Activated gamma-delta T cell (primary cell): Measurements from ENCODE around the gene MFSD8.
"Not testable (repeated sequence)": the region's sequence is repeated elsewhere in the genome, so short reads cannot be mapped to it uniquely, and the experiment has no call there.

Experiments used
- DNase-seq: peaks from one replicate; lab custom pipeline; 2025; lab: John Stamatoyannopoulos, UW
- total RNA-seq, 2 donors: gene quantifications; one replicate each; lab custom pipeline; 2026; lab: John Stamatoyannopoulos, UW

MFSD8 gene
- 75.7 to 81.9 reads per million in 2 donors for total RNA-seq

GRCh38 chr4:127965062-127965802, at the start of gene MFSD8, which contains the start of gene ABHD18:
Gene MFSD8 (minus strand): TSS chr4:127965173. CDS start chr4:127965133, 40 bp downstream.
Gene ABHD18 (plus strand): TSS chr4:127965406. CDS start chr4:127982956, 17,550 bp downstream.
- DNase-seq = peak; percentile 94

GRCh38 chr4:128009428-128009827, 44.5 kb upstream of the MFSD8 start:
- DNase-seq = no peak

- no peak for DNase-seq
Observed at GRCh38 chr4:128006592-128006991, 41.6 kb upstream of the MFSD8 start.

DNA sequence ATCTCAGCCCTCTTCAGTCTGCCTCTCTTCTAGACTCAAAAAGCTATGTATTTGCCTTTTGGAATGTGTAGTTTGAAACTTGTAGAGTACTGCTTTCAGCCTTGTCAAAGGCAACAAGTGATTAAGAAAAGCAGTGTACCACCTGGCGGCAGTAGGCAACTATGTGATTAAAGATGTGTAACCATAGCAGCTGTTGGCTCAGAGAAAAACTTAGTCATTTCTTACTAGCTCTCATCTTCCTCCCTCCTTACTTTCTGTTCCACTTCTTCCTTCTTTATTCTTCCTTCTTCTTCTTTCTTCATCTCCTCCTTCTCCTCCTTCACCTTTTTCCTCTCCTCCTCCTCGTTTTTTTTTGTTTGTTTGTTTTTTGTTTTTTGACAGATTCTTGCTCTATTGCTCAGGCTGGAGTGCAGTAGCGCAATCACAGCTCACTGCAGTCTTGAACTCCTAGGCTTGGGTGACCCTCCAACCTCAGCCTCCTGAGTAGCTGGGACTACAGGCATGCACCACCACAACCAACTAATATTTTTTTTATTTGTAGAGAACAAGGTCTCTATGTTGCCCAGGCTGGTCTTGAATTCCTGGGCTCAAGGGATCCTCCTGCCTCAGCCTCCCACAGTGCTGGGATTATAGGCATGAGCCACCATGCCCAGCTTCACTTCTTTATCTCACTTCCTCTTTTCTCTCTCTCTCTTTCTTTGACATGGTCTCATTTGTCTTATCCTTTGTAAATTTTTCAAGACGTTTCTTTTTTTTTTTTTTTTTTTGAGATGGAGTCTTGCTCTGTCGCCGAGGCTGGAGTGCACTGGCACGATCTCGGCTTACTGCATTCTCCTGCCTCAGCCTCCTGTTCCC, 32.8 kb upstream of the MFSD8 start:
- DNase-seq = no peak

DNA sequence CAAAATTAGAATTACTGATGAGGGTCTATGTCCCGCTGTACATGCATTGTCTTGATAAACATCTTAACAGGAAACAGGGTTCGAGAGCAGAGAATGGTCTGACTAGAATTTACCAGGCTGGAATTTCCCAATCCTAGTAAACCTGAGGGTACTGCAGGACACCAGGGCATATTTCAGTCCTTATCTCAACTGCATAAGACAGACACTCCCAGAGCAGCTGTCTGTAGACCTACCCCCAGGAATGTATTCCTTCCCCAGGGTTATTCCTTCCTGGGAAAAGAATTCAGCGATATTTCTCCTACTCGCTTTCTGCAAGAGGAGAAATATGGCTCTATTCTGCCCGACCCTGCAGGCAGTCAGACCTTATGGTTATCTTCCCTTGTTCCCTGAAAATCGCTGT, 31.5 kb upstream of the MFSD8 start:
- not testable (repeated sequence) for DNase-seq

DNA sequence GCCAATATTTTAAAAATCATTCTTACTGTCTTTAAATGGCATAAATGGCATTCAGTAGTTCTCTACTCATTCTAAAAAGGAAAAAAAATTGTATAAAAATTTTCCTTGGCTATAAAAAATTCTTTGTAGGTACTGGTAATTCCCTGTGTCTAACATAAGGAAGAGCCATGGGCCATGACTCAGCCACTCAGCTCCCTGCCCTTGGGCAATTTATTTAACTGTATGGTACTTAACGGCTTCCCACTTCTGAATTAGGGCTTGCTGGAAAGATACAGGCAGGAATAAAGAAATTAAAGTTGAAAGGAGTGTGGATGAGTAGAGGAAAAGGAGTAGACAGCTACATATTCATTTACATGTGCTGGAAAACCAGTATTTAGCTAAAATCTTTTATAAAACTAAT, 30.8 kb upstream of the MFSD8 start:
- no peak for DNase-seq

- DNase-seq = no peak
Observed at GRCh38 chr4:127993151-127993550, 28.2 kb upstream of the MFSD8 start.

DNA sequence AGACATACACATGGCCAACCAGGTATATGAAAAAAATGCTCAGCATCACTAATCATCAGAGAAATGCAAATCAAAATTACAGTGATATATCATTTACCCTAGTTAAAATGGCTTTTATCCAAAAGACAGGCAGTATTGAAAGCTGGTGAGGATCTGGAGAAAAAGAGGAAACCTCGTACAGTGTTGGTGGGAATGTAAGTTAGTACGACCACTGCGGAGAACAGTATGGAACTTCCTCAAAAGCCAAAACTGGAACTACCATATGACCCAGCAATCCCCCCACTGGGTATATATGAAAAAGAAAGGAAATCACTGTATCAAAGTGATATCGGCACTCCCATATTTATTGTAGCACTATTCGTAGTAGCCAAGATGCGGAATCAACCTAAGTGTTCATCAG, 23.7 kb upstream of the MFSD8 start:
- DNase-seq = no peak

DNA sequence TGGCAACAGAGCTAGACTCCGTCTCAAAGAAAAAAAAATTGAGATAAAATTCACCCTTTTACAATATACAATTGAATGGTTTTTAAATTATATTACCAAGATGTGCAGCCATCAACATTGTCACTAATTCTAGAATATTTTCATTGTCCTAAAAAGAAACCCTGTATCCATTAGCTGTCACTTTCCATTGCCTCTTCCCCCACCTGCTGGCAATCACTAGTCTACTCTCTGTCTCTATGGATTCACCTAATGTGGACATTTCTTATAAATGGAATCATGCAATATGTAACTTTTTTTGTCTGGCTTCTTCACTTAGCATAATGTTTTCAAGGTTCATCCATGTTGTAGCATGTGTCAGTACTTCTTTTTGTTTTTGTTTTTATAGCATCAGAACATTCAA, 21.0 kb upstream of the MFSD8 start:
- no peak for DNase-seq

DNA sequence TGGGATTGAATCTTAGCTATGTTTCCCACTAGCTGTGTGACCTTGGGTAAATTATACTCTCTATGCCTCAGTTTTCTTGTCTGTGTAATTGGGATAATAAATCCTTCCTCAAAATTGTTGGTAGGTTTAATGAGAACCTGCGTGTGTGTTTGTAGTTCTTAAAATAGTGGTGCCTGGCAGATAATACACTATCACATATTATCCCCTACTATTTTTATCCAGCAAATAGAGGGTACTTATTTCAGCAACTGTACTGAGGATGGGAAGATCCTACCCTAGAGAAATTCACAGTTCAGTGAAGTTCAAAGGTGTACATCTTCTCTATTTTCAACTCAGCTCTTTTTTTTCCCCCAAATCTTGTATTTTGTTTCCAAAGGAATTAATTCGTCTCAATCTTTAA, 17.5 kb upstream of the MFSD8 start:
- DNase-seq = no peak

DNA sequence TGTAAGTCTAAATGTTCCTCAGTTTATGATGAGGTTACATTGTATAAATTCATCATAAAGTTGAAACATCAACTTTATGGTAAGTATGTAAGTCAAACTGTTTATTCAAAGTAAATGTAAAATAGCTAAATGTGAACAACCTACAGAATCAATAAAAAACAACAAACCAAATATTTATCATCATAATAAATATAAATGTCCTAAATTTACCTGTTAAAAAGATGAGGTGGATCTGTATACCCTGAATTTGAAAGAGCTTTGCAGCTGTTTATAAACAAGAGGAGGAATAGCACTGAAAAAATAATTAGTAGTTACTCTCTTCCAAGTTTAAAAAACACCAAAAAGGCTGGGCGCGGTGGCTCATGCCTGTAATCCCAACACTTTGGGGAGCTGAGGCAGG, 14.0 kb upstream of the MFSD8 start:
- no peak for DNase-seq

GRCh38 chr4:127975121-127975770, 10.3 kb upstream of the MFSD8 start:
- DNase-seq = no peak

- DNase-seq = not testable (repeated sequence)
Observed at GRCh38 chr4:127970925-127971324, 6.0 kb upstream of the MFSD8 start.

GRCh38 chr4:127968586-127968985, 3.6 kb upstream of the MFSD8 start:
- DNase-seq = no peak

- no peak for DNase-seq
Observed at GRCh38 chr4:127967141-127967775, 2.3 kb upstream of the MFSD8 start.

- DNase-seq = peak; percentile 57
Observed at GRCh38 chr4:127965803-127966175, 816 bp upstream of the MFSD8 start.

DNA sequence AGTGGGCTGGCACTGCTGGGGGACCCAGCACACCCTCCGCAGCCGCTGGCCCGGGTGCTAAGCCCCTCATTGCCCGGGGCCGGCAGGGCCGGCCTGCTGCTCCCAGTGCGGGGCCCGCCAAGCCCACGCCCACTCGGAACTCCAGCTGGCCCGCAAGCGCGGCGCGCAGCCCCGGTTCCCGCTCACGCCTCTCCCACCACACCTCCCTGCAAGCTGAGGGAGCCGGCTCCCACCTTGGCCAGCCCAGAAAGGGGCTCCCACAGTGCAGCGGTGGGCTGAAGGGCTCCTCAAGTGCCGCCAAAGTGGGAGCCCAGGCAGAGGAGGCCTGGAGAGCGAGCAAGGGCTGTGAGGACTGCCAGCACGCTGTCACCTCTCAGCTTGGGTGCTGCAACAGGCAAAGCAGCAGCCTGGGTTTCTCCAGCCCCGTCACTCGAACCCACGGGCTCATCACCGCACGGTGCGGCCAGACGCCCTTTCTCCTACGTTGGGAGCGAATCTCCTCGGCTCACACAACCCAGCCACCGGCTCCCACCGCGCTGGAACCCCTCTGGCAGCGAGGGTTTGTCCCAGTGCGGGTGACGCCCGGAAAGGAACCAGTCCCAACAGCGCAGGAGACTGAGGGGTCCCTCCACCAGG, 429 bp downstream of the MFSD8 start:
- DNase-seq = peak; percentile 39

DNA sequence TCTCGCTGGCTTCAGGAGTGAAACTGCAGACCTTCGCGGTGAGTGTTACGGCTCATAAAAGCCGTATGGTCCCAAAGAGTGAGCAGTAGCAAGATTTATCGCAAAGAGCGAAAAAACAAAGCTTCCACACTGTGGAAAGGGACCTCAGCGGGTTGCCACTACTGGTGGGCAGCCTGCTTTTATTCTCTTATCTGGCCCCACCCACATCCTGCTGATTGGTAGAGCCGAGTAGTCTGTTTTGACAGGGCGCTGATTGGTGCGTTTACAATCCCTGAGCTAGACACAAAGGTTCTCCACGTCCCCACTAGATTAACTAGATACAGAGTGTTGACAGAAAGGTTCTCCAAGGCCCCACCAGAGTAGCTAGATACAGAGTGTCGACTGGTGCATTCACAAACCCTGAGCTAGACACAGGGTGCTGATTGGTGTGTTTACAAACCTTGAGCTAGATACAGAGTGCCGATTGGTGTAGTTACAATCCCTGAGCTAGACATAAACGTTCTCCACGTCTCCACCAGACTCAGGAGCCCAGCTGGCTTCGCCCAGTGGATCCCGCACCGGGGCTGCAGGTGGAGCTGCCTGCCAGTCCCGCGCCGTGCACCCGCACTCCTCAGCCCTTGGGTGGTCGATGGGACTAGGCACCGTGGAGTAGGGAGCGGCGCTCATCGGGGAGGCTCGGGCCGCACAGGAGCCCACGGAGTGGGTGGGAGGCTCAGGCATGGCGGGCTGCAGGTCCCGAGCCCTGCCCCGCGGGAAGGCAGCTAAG, 1.2 kb downstream of the MFSD8 start:
- peak; percentile 17 for DNase-seq

GRCh38 chr4:127959794-127960193, 5.2 kb downstream of the MFSD8 start:
- no peak for DNase-seq

- no peak for DNase-seq
Observed at GRCh38 chr4:127957105-127957504, 7.9 kb downstream of the MFSD8 start.

GRCh38 chr4:127936974-127937373, 28.0 kb downstream of the MFSD8 start:
- no peak for DNase-seq
